SHP77 treated with DMSO at 0.1 percent for 48 hours (cell line): ENCODE data around the gene IRF8.
"Not testable (repeated sequence)": the region's sequence is repeated elsewhere in the genome, so short reads cannot be mapped to it uniquely, and the experiment has no call there.

Experiments used
- DNase-seq: peaks from one replicate; lab custom pipeline; 2025; lab: John Stamatoyannopoulos, UW

Gene IRF8

DNA sequence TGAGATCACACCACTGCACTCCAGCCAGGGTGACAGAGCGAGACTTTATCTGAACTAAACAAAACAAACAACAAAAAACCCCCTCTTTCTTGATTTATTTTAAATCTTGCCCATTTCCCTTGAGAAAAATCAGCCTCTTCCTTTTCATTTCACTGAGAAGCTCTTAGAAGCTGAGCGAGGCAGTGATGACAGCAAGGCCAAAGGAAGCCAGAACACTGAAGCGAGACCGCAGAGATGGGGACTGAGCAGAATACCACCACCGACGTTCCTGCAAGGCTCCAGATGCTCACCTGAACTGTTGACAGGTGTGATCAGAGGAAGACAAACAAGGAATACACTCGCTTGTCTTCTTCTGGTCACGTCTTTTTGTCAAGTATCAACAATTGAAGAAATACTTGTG, 30.5 kb upstream of the IRF8 start:
- no peak for DNase-seq

- DNase-seq, result no peak
Observed at GRCh38 chr16:85869206-85869605, 29.8 kb upstream of the IRF8 start.

DNA sequence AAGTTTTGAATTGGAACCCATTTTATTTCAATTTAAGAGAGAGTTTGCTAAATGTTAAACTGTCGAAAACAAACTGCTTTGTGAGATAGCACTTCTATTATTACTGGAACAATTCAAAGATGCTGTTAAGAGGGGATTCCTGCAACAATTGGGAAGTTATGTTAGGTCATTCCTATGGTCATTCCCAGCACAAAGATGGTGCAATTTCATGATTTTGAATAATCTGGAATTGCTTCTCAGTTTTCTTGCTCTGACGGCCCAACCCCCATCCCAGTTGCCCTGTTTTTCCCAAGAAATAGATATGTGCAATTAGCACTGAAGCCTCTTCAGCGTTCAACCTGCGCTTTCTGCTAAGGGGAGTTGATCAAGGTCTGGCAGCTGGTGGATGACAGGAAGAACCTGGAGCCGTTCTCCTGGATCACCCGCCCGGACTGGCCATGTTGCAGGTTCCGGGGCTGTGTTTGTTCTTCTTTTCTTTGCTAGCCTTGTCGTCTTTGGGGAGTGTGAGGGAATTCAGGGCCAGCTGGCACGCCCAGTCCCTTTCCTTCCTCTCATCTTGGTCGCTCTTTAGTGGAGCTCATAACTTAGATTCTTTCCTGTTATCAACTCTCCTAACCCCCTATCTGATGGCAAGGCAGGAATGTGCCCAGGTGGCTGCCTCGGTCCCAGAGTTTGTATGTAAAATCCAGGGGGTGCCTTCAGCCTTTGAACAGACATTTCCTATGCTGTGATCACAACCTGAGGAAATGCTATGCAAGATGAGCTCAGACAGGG, 29.0 kb upstream of the IRF8 start:
- DNase-seq, result no peak

DNA sequence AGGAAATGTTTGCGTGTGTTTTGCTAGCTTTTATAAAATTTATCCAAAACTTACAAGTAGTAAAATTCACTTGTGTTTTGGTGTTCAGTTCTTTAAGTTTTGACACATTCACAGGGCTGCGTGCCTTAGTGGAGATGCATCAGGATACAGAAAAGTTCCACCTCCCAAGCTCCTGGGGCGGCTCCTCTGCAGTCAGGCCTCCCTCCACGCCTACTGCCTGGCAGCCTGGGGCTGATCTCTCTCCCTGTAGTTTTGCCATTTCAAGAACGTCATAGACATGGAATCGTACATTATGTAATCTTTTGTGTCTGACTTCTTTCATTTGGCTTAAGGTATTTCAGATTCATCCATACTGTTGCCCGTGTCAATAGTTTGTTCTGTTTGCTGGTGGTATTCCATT, 27.2 kb upstream of the IRF8 start:
- DNase-seq, result no peak

- DNase-seq, result no peak
Observed at GRCh38 chr16:85872734-85873133, 26.2 kb upstream of the IRF8 start.

DNA sequence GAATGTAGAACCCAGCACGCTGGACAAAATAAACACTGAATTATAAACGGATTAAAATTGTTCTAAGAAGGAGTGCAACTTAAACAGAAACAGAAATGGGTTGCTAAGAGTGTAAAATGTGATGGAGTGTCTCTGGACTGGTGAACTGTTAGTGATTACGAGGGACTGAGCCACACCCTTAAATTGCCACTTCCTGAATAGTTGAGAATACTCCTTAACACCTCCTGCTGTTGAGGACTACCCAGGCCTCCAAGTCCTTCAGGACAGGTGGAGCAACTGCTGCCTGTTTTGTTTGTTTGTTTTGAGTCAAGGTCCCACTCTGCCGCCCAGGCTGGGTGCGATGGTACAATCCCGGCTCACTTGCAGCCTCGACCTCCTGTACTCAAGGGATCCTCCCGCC, 25.8 kb upstream of the IRF8 start:
- no peak for DNase-seq

GRCh38 chr16:85874031-85874430, 24.9 kb upstream of the IRF8 start:
- not testable (repeated sequence) for DNase-seq

- no peak for DNase-seq
Observed at GRCh38 chr16:85878407-85878806, 20.6 kb upstream of the IRF8 start.

DNA sequence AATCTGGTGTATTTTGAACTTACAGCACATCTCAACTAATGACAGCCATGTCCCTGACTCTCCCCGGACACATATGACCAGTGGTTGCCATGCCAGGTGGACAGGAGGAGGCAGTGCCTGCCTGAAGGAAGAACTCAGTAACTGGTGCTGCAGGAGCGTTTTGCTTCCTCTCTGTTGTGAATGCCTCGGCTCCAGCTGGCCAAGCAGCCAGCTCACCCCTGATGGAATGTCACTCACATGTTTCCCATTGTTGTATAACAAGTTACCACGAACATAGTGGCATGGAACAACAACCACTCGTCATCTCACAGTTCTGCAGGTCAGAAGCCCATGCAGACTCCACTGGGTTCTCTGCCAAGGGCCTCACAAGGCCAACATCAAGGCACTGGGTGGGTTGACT, 20.1 kb upstream of the IRF8 start:
- no peak for DNase-seq

GRCh38 chr16:85879549-85879948, 19.4 kb upstream of the IRF8 start:
- DNase-seq, result no peak

- DNase-seq, result no peak
Observed at GRCh38 chr16:85879975-85880831, 18.8 kb upstream of the IRF8 start.

- no peak for DNase-seq
Observed at GRCh38 chr16:85880861-85881260, 18.1 kb upstream of the IRF8 start.

- no peak for DNase-seq
Observed at GRCh38 chr16:85881436-85881835, 17.5 kb upstream of the IRF8 start.

DNA sequence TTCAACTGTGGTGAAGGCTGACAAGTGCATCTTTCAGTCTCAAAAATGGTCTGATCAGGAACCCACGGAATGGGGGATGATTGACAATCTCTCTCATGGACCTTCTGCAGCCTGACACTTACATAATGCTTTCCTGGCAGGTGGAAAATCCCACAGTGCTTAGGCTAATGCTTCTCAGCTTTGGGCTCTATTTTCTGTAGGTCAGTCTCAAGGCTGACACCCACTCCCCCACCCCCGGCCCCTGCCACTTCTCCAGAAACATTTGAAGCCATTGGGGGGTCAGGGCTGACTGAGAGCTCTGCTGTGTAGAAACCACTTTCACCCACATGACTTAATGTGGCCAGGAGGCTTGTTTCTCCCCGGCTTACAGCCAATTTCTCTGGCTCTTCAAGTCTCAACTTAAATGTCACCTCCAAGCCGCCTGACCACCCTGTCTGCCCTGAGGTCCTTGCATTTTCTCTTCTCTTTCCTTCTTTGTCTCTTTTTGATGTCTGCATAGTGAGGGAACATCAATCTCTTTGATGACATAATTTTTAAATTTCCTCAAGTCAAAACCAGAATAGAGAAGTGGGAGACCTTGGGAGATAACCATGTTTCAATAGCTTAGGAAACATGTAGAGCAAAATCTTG, 16.7 kb upstream of the IRF8 start:
- no peak for DNase-seq

GRCh38 chr16:85883813-85884212, 15.1 kb upstream of the IRF8 start:
- no peak for DNase-seq

DNA sequence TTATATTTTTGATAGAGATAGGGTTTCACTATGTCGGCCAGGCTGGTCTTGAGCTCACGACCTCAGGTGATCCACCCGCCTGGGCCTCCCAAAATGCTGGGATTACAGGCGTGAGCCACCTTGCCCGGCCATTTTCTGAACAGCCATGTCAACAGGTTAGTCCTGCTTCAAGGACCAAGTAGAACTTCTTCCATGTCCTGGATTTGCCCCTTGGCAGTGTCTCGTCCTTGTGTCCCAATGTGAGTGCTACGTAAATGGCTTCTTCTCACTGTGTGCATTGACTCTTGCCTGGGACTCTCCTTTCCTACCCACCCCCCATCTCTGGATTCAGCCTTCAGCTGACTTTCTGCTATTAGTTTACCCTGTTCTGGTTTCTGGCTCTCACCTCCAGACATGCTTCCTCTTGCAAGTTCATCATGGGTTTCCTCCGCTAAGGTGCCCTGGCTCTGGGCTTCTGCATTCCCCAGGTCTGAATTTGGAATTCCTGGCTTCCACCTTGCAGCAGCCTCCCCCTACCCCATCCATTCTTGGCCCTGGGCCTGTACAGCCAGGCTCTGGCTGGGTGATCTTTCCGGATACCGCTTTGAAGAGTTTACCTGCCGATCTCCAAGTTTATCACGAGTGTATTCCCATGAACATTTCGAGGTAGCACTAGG, 14.0 kb upstream of the IRF8 start:
- no peak for DNase-seq

DNA sequence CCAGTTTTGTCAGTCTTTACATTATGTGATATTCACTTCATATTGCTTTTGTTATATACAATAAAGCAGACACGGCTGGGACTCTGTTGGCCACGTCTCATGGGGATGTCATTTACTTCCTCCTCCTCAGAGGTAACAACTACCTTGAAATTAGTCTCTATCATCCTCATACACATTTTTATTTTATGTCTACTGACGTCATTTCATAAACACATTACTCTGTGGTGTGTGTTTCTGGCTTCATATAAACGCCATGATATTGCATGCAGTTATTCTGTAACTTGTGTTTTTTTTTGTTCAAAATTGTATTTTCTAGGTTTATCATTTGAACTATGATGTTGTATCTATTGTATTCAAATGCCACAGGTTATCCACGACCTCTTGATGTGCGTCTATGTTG, 13.4 kb upstream of the IRF8 start:
- DNase-seq, result no peak

DNA sequence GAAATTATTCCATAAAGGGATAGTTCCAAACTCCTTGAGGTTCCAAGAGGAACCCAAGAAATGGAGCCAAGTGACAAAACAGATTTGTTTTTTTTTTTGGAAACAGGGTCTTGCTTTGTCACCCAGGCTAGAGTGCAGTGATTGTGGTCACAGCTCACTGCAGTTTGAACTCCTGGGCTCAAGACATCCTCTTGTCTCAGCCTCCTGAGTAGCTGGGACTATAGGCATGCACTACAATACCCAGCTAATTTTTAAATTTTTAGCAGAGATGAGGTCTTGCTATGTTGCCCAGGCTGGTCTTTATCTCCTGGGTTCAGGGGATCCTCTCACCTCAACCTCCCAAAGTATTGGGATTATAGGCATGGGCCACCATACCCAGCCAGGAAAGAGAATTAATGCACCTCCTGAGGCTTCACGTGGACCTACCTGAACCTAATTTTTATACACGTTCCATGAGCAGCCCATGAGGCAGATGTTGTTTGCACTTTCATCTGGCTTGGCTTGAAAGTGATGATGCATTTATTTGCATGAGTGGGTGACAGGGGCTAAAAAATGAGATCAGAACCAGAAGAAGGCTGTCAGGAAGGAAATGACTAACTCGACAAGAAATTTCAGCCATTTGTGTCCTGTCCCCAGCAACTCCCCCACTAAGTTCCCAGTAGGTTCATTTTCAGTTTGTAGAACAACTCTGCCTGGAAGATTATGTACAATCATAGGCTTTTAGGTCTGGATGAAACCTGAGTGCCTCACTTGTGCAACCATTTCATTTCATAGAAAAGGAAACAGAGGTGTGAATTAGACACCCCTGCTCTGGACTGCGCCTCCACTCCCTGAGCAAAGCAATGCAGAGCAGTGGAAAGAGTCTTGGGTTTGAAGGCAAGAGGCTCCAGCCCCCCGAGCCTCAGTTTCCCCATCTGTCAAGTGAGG, 10.3 kb upstream of the IRF8 start:
- DNase-seq, result no peak

DNA sequence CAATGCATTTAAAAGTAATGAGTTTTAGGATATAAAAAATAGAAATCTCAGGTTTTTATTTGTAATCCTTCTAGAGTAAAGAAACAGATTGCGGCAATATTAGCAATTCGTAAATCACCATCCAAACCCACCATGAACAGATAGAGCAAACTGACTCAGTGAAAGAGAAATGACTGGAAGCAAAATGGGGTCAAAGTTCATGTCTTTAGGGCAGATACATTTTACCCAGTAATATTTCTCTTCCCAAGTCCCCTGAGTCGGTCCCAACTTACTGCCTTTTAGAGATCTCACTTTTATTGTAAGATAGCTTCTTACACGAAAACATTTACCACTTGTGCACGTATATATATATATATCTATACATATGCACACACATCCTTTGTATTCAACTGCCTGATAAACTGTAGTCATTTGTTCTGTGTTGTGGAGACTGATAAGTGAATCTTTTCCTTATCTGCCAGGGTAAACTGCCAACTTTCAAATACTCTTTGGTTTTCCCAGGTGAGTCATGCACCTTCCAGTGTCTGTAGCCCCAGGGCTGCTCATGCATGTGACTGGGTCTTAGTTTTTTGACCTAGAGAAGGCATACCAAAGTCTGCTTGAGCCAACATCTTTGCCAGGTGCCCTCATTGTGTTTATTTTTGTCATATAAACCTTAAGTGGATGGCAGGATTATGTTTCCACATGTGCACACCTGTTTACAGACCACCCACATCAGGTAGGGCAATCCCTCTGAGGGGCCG, 7.8 kb upstream of the IRF8 start:
- DNase-seq, result no peak

- no peak for DNase-seq
Observed at GRCh38 chr16:85891776-85892166, 7.2 kb upstream of the IRF8 start.

- no peak for DNase-seq
Observed at GRCh38 chr16:85892760-85893159, 6.2 kb upstream of the IRF8 start.
